HCT116 (cell line): ENCODE measurements around the gene GTF2H2. TPM values are rescaled to one million over a fixed set of nuclear protein-coding genes. Genes with fewer than 3 reads are reported as not detected.
"Not testable (repeated sequence)": the region's sequence is repeated elsewhere in the genome, so short reads cannot be mapped to it uniquely, and the experiment has no call there.

Source experiments
- ATAC-seq: fragments of 200-7000 bp; cut with Tn5 transposase; 2 replicates; pipeline ENCODE4 v1.9.1; 2020; ENCODE audit warnings: mild to moderate bottlenecking, moderate library complexity
- BruUV-seq: library from RNA; stranded (reverse); fragments of 400-500 nt; replicated peaks from 2 replicates; lab custom pipeline; 2021; lab: Mats Ljungman, UMichigan
- CTCF ChIA-PET: fragments of 300-600 bp; sonication (Branson Sonifier 250); formaldehyde crosslinking; loops from one replicate; lab custom pipeline; 2021; ENCODE audit warnings: antibody characterized with exemption; lab: Charles Lee
- POLR2A ChIA-PET: fragments of 300-600, 350-600 bp; sonication (Branson Sonifier 250); formaldehyde crosslinking; loops from one replicate; lab custom pipeline; 2021; ENCODE audit warnings: antibody characterized with exemption; lab: Charles Lee
- RAD21 ChIA-PET, 2 experiments: fragments of 300-600 bp; sonication (Branson Sonifier 250); formaldehyde crosslinking; loops; one replicate each; lab custom pipeline; 2023; ENCODE audit warnings: low total read pairs in 2 of 2; ENCODE audit not compliant: uncharacterized antibody in 2 of 2, unreplicated experiment in 2 of 2, low non-redundant PET in 1 of 2; lab: Charles Lee
- DNase-seq: peaks from one replicate; pipeline ENCODE4 v3.0.0-alpha.2; 2010; ENCODE audit warnings: low read depth, low spot score
- H2AFZ ChIP-seq: fragments of 200-600 bp; shearing (Covaris generic), sonication (generic); 2 replicates; pipeline ENCODE4 v1.6.1; 2017; ENCODE audit warnings: low read depth, mixed run types, mixed read lengths, antibody characterized with exemption, low read length; ENCODE audit not compliant: poor library complexity, severe bottlenecking
- H3K27ac ChIP-seq: 2 replicates; pipeline ENCODE4 v1.5.1; 2012; ENCODE audit warnings: low read depth, low read length
- H3K27me3 ChIP-seq: fragments of 200-600 bp; sonication (generic); 2 replicates; pipeline ENCODE4 v1.6.1; 2016; ENCODE audit warnings: mixed run types, low read length, mixed read lengths; ENCODE audit not compliant: insufficient read depth
- H3K36me3 ChIP-seq, 2 experiments: fragments of 200-500 bp in 1 of 2; fragments of 200-600 bp in 1 of 2; sonication (Bioruptor generic) in 1 of 2; sonication (generic) in 1 of 2; 2 replicates each; pipeline versions ENCODE4 v1.5.1 to v1.6.1; 2014 to 2016; ENCODE audit warnings: low read length in 2 of 2, inconsistent platforms in 1 of 2, mixed read lengths in 1 of 2, mixed run types in 1 of 2; ENCODE audit not compliant: insufficient read depth in 2 of 2, control insufficient read depth in 1 of 2
- H3K4me1 ChIP-seq, 2 experiments: fragments of 200-600 bp in 1 of 2; sonication (generic) in 1 of 2; 2 replicates each; pipeline versions ENCODE4 v1.5.1 to v1.6.1; 2012 to 2017; ENCODE audit warnings: low read length in 2 of 2, inconsistent platforms in 1 of 2, mild to moderate bottlenecking in 1 of 2, mixed read lengths in 1 of 2, mixed run types in 1 of 2, moderate library complexity in 1 of 2; ENCODE audit not compliant: insufficient read depth in 2 of 2, control insufficient read depth in 1 of 2
- H3K4me2 ChIP-seq: fragments of 200-600 bp; sonication (generic); 2 replicates; pipeline ENCODE4 v1.6.1; 2017; ENCODE audit warnings: mixed run types, low read length, mixed read lengths
- H3K4me3 ChIP-seq, 2 experiments: fragments of 200-600 bp in 1 of 2; sonication (generic) in 1 of 2; replicated peaks in 1 of 2; 2 replicates each; pipeline ENCODE4 v1.5.1; 2011 to 2016; ENCODE audit warnings: low read length in 2 of 2, control low read depth in 1 of 2, low read depth in 1 of 2, mild to moderate bottlenecking in 1 of 2, mixed read lengths in 1 of 2, mixed run types in 1 of 2
- H3K79me2 ChIP-seq: fragments of 200-600 bp; sonication (generic); 2 replicates; pipeline ENCODE4 v1.6.1; 2017; ENCODE audit warnings: mild to moderate bottlenecking, mixed run types, low read length, moderate library complexity, mixed read lengths; ENCODE audit not compliant: insufficient read depth
- H3K9ac ChIP-seq: fragments of 200-600 bp; sonication (generic); 2 replicates; pipeline ENCODE4 v1.6.1; 2016; ENCODE audit warnings: low read length, mixed read lengths
- H3K9me2 ChIP-seq: fragments of 200-600 bp; sonication (generic), shearing (Covaris generic); 2 replicates; pipeline ENCODE4 v1.6.1; 2017; ENCODE audit warnings: mixed run types, mild to moderate bottlenecking, moderate library complexity; ENCODE audit not compliant: insufficient read depth
- H3K9me3 ChIP-seq, 2 experiments: fragments of 200-500 bp in 1 of 2; fragments of 200-600 bp in 1 of 2; sonication (Bioruptor generic) in 1 of 2; sonication (generic) in 1 of 2; 2 replicates each; pipeline ENCODE4 v1.6.1; 2014 to 2017; ENCODE audit warnings: low read length in 2 of 2, mixed read lengths in 2 of 2, inconsistent platforms in 1 of 2, low read depth in 1 of 2, mild to moderate bottlenecking in 1 of 2, mixed run types in 1 of 2, moderate library complexity in 1 of 2; ENCODE audit not compliant: control insufficient read depth in 1 of 2, insufficient read depth in 1 of 2
- H4K20me1 ChIP-seq: fragments of 200-600 bp; sonication (generic), shearing (Covaris generic); 2 replicates; pipeline ENCODE4 v1.6.1; 2017; ENCODE audit warnings: mixed run types, mild to moderate bottlenecking, moderate library complexity; ENCODE audit not compliant: insufficient read depth
- intact Hi-C: fragments of 100-400 bp; cut with micrococcal nuclease; formaldehyde crosslinking; loops from 2 replicates; pipeline ENCODE4 v1.10.0; 2022
- total RNA-seq: library from RNA; stranded (reverse); gene quantifications from one replicate; pipeline ENCODE4 v1.2.1, GENCODE V29; 2021; ENCODE audit not compliant: unreplicated experiment

Gene GTF2H2
- total RNA-seq, 1 experiment from 2014 or later: 37.8 TPM

- H3K9me3 ChIP-seq, H3K27ac ChIP-seq, intact Hi-C loops, H3K4me2 ChIP-seq, H3K4me3 ChIP-seq, H3K4me1 ChIP-seq, H3K9ac ChIP-seq, POLR2A ChIA-PET, H2AFZ ChIP-seq, DNase-seq, ATAC-seq, H3K27me3 ChIP-seq, RAD21 ChIA-PET, H4K20me1 ChIP-seq, H3K36me3 ChIP-seq, H3K79me2 ChIP-seq, CTCF ChIA-PET, BruUV-seq, H3K9me2 ChIP-seq: not testable (repeated sequence)
Observed at GRCh38 chr5:71059426-71059825, 8.1 kb downstream of the GTF2H2 start.

DNA sequence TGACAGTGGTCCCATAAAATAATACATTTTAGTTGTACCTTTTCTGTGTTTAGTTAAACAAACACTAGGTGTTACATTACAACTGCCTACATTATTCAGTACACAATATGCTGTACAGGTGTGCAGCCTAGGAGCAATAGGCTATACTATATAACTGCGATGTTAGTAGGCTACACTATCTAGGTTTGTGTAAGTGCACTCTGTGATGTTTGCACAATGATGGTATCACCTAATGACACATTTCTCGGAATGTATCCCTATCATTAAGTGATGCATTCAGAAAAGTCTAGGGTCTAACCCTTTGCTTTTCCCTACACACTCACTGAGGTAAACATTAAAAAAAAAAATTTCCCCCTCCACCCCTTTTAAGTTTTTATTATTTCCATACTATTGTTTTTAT is 22.7 kb downstream of the GTF2H2 start:
- DNase-seq, H3K9ac ChIP-seq, H3K79me2 ChIP-seq, POLR2A ChIA-PET, H4K20me1 ChIP-seq, CTCF ChIA-PET, RAD21 ChIA-PET, H2AFZ ChIP-seq, H3K27ac ChIP-seq, intact Hi-C loops, H3K36me3 ChIP-seq, H3K4me3 ChIP-seq, BruUV-seq, H3K9me3 ChIP-seq, H3K9me2 ChIP-seq, H3K4me1 ChIP-seq, H3K27me3 ChIP-seq, H3K4me2 ChIP-seq, ATAC-seq: not testable (repeated sequence)

DNA sequence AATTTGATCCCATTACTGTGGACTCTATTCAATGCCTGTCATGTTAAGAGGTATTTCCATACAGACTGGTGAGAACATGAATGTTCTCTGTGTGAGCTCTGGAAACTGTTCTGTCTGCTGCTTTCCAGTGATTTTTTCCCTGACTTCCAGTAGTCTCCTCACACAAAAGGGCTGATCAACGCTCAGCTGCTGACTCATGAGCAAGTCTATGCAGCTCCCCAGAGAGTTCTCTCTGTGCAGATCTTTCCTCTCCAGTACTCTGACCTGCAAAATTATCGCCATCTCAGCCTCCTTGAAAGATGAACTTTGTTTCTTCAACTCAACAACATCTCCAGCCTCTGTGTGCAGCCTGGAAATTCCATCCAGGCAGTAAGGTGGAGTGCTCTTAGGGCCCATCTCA is 23.3 kb downstream of the GTF2H2 start:
- H3K4me3 ChIP-seq, H3K27me3 ChIP-seq, POLR2A ChIA-PET, H3K27ac ChIP-seq, H3K36me3 ChIP-seq, H3K4me1 ChIP-seq, intact Hi-C loops, DNase-seq, H3K9me2 ChIP-seq, RAD21 ChIA-PET, H3K9ac ChIP-seq, H2AFZ ChIP-seq, H4K20me1 ChIP-seq, H3K4me2 ChIP-seq, ATAC-seq, H3K9me3 ChIP-seq, CTCF ChIA-PET, H3K79me2 ChIP-seq: not testable (repeated sequence)
- TSS peak; percentile 45 for BruUV-seq

GRCh38 chr5:71031046-71031776 is 36.3 kb downstream of the GTF2H2 start:
- H3K36me3 ChIP-seq, H3K9me3 ChIP-seq, H3K4me2 ChIP-seq, H3K9ac ChIP-seq, H3K4me1 ChIP-seq, RAD21 ChIA-PET, H3K27me3 ChIP-seq, POLR2A ChIA-PET, H4K20me1 ChIP-seq, DNase-seq, H3K79me2 ChIP-seq, intact Hi-C loops, H2AFZ ChIP-seq, CTCF ChIA-PET, H3K9me2 ChIP-seq, BruUV-seq, H3K27ac ChIP-seq, ATAC-seq, H3K4me3 ChIP-seq: not testable (repeated sequence)
